Testis (tissue), 3 donors: ENCODE measurements around the gene WBP4. TPM values are rescaled to one million over a fixed set of nuclear protein-coding genes. Genes with fewer than 3 reads are reported as not detected.
"Not testable (repeated sequence)": the region's sequence is repeated elsewhere in the genome, so short reads cannot be mapped to it uniquely, and the experiment has no call there.

Source experiments
- DNase-seq: peaks from one replicate; pipeline ENCODE4 v3.0.0-alpha.2; 2019
- H3K27ac ChIP-seq, 2 donors: fragments of 200-600 bp; sonication (generic); one replicate each; pipeline ENCODE4 v1.5.1; 2019
- H3K27me3 ChIP-seq: fragments of 200-600 bp; sonication (generic); one replicate; pipeline ENCODE4 v1.5.1; 2019
- H3K36me3 ChIP-seq: fragments of 200-600 bp; sonication (generic); one replicate; pipeline ENCODE4 v1.5.1; 2017; ENCODE audit warnings: low read depth; ENCODE audit errors: missing control alignments
- H3K4me1 ChIP-seq: fragments of 200-600 bp; sonication (generic); one replicate; pipeline ENCODE4 v1.5.1; 2019
- H3K4me3 ChIP-seq, 2 donors: fragments of 200-600 bp; sonication (generic); one replicate each; pipeline ENCODE4 v1.5.1; 2017 to 2019
- H3K9me3 ChIP-seq: fragments of 200-600 bp; sonication (generic); one replicate; pipeline ENCODE4 v1.5.1; 2017
- CTCF ChIP-seq, 3 experiments: fragments of 450-650 bp in 2 of 3; fragments of 200-600 bp in 1 of 3; sonication (generic) in 1 of 3; IDR thresholded peaks; one replicate each; pipeline ENCODE4 v1.5.1; 2016 to 2019; ENCODE audit warnings: antibody characterized with exemption in 3 of 3, mild to moderate bottlenecking in 2 of 3, moderate library complexity in 1 of 3
- POLR2A ChIP-seq: fragments of 450-650 bp; IDR thresholded peaks from one replicate; pipeline ENCODE4 v1.6.1; 2017; ENCODE audit warnings: antibody characterized with exemption, mild to moderate bottlenecking, moderate library complexity
- WGBS, 2 donors: methylation state at CpG; one replicate each; pipeline ENCODE4 v1.1.5; 2018; 5-methylcytosine and 5-hydroxymethylcytosine counted together
- intact Hi-C: fragments of 100-400 bp; cut with DNase I; formaldehyde crosslinking; loops from one replicate; pipeline ENCODE4 v1.15.1; 2023; ENCODE audit warnings: low total_unique reads
- polyA plus RNA-seq: library from polyadenylated mRNA; stranded (reverse); fragments of 350-450 nt; fragmentation: Illumina TruSeq; extraction: RNeasy Lipid Tissue Mini Kit (QIAGEN cat#74804); gene quantifications from one replicate; pipeline ENCODE4 v1.2.3, GENCODE V29; 2014; ENCODE audit warnings: low read depth, low replicate concordance; ENCODE audit not compliant: insufficient read depth
- total RNA-seq, 2 donors: library from RNA; depleted of rRNA; stranded (reverse); fragments of >200 nt; gene quantifications; one replicate each; pipeline ENCODE4 v1.2.3, GENCODE V29; 2016

WBP4 gene
- total and polyA plus RNA-seq, 3 donors from 2014 or later, result 7.0 to 19.8 (median 17.9) TPM

- Histone ChIP-seq H3K36me3 (no peaks in the 10 kb centered on the region), H3K4me3 (no peak overlapping the region), H3K27me3 (no peaks in the 10 kb centered on the region), H3K9me3 (no peaks in the 10 kb centered on the region), H3K27ac (no peak overlapping the region), H3K4me1 (no peaks in the 10 kb centered on the region)
- TF ChIP-seq POLR2A (no peak), CTCF (IDR thresholded peaks at IDR 0.05) (no peak)
- 44 to 47% methylated on average over 2 of the region's 2 CpGs for WGBS, 2 donors
- no peak for DNase-seq
- intact Hi-C loops, result no loop called here
Measured at GRCh38 chr13:41032691-41033376, 28.5 kb upstream of the WBP4 start.

GRCh38 chr13:41034382-41034781, 26.9 kb upstream of the WBP4 start:
- no peaks in the 10 kb centered on the region for H3K36me3 ChIP-seq
- intact Hi-C loops, result no loop called here
- no peaks in the 10 kb centered on the region for H3K9me3 ChIP-seq
- no peak overlapping the region for H3K27ac ChIP-seq
- DNase-seq, result no peak
- no peaks in the 10 kb centered on the region for H3K27me3 ChIP-seq
- no peak overlapping the region for H3K4me3 ChIP-seq
- no peaks in the 10 kb centered on the region for H3K4me1 ChIP-seq
- 77 to 89% methylated on average over 4 of the region's 4 CpGs for WGBS, 2 donors
- TF ChIP-seq POLR2A, result no peak
- no peak for TF ChIP-seq CTCF (IDR thresholded peaks at IDR 0.05)

- intact Hi-C loops, result no loop called here
- no peak overlapping the region for H3K27ac ChIP-seq
- TF ChIP-seq POLR2A, result no peak
- no peak for TF ChIP-seq CTCF (IDR thresholded peaks at IDR 0.05)
- H3K27me3 ChIP-seq, result no peaks in the 10 kb centered on the region
- H3K36me3 ChIP-seq, result no peaks in the 10 kb centered on the region
- H3K4me1 ChIP-seq, result no peaks in the 10 kb centered on the region
- H3K4me3 ChIP-seq, result no peak overlapping the region
- no peaks in the 10 kb centered on the region for H3K9me3 ChIP-seq
- WGBS, 2 donors, result 90 to 91% methylated on average over 5 of the region's 5 CpGs
- DNase-seq, result no peak
Measured at GRCh38 chr13:41034881-41035280, 26.4 kb upstream of the WBP4 start.

- H3K27ac ChIP-seq, H3K9me3 ChIP-seq, H3K36me3 ChIP-seq, H3K4me1 ChIP-seq, intact Hi-C loops, DNase-seq, H3K4me3 ChIP-seq, H3K27me3 ChIP-seq: not testable (repeated sequence)
- 89 to 93% methylated on average over 5 of the region's 5 CpGs for WGBS, 2 donors
Measured at GRCh38 chr13:41036557-41036956, 24.8 kb upstream of the WBP4 start.

- Histone ChIP-seq H3K4me3 (no peak overlapping the region), H3K36me3 (no peaks in the 10 kb centered on the region), H3K27ac (no peak overlapping the region), H3K27me3 (no peaks in the 10 kb centered on the region), H3K4me1 (no peaks in the 10 kb centered on the region), H3K9me3 (no peaks in the 10 kb centered on the region)
- TF ChIP-seq POLR2A (no peak), CTCF (IDR thresholded peaks at IDR 0.05) (no peak)
- DNase-seq, result no peak
- intact Hi-C loops, result no loop called here
Measured at GRCh38 chr13:41039746-41040145, 21.6 kb upstream of the WBP4 start.
